Measurements from ENCODE around the gene KAZN.

Gene KAZN

DNA sequence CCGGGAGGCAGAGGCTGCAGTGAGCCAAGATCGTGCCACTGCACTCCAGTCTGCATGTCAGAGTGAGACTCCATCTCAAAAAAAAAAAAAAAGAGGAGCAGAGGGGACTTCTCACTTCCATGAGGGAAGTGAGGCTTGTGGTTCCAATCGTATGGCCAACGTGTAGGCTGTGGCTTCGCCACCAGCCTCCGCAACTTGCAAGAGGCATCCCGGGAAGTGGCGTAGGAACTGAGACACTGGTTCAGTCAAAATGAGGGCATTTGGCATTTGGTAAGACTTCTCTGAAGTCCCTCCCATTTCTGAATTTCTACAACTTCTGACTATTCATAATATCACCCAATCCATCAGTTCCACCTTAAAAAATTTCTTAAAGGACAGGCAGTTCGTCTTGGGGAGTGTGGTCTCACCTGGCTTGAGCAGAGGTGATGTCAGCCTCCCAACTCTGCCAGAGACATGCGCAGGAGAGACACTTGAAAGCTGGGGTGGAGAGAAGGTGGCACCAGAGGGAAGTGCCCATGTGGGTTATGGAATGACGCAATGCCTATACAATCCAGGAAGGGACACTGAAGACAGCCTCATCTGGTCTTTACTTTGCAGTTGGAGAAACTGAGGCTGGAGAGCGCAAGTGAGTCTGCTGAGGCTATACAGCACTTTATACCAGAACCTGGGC lies 17.2 kb downstream of the KAZN start:
- peak; percentile 88 for DNase-seq

DNA sequence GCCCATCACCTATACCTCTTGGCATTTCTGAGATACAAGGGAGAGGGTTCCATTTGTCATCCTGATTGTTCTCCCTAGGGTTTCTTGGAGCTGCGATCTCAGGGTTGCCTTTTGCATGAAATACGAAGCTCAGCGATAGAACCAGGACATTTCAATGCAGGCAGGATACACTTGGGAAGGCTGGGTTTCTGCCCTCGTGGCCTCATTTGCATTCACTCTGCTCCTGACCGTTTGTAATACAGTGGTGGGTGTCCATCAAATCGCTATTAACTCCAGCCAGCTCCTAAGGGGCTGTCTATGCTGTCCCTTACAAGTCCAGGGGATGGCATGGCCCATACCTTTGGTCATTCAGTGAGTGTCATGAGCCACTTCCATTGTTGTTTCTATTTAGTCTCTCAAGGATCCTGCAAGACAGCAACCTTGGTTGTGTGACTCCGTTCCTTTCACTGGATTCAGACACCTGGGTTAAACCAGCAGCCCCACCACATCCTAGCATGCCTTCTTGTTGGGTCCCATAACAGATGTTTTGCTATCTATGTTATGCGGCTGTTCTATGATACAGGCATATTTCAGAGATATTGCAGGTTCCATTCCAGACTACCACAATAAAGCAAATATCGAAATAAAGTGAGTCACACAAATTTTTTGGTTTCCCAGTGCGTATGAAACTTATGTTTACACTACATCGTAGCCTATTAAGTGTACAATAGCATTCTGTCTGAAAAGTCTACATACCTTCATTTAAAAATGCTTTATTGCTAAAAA lies 18.3 kb downstream of the KAZN start:
- DNase-seq, result no peak

DNA sequence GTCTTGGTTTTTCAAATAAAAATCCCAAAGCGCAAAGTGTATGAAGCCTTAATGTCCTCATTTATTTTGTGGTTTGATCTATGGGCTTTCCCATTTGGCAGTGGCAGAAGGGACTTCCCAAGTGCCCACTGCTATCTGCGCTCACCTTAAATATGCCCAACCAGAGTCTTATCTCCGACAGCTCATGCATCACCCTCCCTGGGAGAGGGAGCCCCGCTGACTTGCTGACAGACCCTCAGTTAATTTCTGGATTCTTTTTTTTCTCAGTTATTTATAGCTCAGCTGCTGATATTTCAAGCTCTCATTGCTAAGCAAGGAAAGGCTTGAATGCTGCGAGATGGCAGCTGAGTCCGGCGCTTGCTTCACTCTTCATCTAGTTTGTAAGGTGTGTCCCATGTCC lies 19.3 kb downstream of the KAZN start:
- DNase-seq, result no peak

DNA sequence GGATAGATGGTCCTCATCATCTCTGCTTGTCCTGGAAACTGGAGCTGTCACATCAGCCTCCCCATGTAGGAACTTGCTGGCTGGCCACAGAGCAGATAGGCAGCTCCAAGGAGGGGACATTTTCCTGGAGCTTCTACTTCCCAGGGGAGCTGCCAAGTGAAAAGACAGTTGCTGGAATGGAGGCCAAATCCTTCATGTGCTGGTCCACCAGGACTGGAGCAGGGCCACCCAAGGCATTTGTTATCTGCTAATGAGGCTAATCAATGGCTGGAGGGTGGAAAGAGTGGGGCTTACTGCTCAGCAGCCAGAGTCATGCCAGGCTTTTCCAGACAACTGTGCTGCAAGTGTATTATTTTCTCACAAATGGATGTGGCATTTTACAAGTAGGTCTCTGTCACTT lies 22.5 kb downstream of the KAZN start:
- no peak for DNase-seq

DNA sequence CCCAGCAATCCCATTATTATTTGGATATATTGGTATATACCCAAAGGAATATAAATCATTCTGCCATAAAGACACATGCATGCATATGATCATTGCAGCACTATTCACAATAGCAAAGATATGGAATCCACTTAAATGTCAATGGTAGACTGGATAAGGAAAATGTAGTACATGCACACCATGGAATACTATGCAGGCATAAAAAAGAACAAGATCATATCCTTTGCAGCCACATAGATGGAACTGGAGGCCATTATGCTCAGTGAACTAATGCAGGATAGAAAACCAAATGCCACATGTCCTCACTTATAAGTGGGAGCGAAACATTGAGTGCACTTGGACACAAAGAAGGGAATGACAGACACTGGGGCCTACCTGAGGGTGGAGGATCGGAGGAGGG lies 24.6 kb downstream of the KAZN start:
- DNase-seq, result no peak

DNA sequence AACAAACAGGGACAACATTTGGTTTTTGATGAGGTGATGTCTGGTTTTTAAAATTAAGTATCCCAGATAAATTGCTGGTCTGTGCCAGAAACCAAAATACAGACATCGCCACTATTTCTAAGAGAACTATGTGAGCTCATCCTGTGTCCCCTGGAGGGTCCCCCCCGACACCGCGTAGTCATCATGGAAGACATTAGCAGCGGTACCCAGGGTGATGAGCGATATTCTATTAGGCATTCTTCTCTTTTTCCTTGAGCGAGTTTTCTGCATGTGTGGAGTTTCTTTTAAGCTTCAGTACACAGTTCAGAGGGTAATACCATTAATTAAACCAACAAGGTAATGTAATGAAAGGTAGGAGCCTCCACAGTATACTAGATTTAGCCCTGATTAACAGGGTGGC lies 26.5 kb downstream of the KAZN start:
- no peak for DNase-seq

DNA sequence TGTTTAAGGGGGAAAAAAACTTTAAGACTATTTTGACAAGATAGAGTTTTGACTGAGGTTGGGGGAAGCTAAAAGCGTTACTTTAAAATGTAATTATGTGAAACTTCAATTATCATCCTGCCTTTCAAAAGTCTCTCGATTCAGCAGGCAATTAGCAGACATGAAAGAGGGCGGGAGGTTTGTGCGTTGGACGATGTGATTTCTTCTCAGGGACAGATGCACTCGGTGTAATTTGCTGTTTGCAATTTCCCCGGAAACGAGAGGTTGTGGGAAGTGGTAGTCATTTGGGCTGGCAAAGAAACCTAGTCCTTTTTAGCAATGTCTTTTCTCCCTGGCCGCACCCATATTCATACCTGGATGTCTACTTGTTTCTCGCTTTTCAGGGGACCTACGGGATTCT lies 27.1 kb downstream of the KAZN start:
- DNase-seq, result no peak

DNA sequence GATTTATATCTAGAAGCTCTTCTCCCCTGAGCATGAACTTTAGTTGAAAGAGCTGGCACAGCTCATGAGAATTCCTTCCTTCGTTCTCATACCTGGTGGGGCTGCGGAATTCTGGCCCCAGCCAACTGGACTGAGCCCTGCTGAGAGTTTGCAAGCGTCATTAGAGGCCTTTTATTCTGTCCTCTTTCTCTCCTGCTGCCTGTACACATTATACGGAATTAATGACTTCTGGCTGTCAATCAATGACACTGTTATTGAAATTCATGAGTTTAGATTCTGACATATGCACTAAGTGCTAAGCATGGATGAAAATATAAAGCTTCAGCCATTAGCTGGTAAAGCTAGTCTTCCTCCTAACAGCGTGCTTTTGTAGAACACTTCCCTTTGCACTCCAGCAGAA lies 27.5 kb downstream of the KAZN start:
- no peak for DNase-seq

DNA sequence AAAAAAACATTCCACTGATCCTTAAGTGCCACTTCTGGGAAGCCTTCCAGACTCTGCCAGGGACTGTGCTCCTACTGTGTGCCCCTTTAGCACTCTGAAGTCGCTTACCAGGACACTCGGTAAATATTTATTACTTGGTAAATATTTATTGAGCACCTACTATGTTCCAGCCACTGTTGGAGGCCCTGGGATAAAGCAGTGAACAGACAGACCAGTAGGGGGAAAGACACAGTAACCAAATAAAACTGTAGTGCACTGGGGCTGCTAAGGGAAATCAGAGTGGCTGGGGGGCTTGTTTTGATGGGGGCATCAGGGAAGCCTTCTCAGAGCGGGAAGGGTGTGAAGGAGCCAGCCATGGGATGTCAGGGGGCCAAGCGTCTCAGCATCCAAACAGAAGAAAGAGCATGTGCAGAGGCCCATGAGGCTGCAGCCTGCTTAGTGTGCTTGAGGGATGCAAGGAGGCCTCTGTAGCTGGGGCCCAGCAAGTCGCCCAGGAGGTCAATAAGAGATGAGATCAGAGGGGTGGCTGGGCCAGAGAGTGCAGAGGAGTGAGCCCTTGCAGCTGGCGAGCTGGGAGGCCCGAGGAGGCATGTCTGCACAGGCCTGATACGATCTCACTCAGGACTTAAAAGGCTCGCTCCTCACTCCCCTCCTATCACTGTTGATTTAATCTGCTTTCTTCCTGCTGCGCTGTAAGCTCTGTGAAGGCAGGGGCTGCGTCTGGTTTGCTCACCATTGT lies 28.6 kb downstream of the KAZN start:
- DNase-seq, result no peak

DNA sequence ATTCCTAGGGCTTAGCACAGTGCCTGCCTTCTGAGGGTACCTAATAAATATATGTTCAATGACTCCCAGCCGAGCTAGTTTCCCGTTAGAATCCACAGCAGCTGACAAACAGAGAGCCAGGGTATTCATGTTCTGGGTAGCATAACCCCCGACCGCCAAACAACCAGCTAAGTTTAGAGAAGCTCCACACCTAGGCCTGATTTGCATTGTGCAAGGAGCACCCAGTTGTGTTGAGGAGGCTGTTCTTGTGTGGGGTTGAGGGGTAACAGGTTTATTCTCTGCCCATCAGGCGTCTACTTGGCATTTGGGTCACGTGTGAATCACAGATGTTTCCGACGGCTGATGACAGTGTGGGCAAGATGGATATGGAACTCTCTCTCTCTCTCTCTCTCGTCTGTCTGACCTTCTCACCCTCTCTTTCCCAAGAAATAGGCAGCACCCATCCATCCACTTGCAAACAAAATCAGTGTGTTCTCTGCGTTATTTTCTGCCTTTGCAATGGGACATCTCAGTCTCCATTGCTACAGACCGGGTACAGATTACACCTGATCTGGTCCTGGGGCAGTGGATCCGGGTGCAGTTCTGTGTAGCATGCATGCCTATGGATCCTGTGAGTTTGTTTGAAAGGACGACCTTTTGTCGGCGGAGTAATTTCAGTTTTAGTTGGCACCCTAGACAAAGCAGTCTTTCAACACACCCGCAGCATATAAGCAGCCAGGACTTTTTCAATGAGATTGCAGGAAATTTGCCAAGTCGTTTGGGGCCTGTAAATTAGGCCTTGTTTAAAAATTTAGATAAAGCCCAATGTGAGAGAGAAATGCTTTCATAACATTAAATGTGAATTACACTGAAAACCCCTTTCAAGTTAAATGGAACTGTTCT lies 29.4 kb downstream of the KAZN start:
- DNase-seq, result no peak

DNA sequence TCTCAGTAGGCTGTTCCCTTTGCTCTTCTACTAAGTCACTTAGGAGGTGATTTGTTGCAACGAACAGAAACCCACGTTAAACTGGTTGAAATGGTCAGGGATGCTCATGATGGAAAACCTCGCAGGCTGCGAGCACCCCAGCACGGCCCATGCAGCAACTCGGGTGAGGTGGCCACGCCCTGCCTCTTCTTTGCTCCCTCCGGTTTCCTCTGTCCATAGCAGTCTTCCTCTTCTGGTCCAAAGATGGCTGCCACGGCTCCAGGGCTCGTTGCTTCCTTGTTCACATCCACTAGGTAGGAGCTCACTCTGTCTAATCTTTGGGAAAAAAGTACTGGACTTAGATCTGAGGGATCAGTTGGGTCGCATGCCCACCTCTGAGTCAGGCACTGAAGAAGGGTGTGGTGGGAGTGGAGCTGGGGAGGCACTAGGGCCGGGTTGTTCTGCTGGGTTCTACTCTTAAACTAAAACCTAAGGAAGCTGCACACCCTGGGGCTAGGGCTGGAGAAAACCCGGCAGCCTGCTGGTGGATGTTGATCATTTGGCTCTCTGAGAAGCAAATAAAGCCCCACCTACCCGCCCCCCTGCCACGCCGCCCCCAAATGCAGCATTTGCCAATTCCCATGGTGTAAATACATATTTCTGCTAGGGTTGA lies 31.0 kb downstream of the KAZN start:
- no peak for DNase-seq

DNA sequence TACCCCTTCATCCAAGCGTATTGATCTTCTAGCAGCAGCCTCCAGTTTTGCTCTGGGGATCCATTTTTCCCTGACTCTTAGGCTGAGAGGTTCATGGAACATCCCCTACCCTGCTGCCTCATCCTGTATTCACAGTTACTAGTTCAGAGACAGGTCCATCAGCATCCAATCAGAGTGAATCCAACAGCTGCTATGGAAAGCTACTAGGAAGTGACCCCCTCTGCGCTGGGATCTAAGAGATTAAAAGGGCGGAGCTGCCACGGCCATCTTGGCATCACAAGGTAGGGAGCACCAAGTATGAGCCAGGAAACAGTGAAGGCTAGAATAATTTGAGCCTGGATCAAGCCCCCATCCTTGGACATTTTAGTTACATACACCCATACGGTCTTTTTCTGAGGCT lies 32.5 kb downstream of the KAZN start:
- no peak for DNase-seq

DNA sequence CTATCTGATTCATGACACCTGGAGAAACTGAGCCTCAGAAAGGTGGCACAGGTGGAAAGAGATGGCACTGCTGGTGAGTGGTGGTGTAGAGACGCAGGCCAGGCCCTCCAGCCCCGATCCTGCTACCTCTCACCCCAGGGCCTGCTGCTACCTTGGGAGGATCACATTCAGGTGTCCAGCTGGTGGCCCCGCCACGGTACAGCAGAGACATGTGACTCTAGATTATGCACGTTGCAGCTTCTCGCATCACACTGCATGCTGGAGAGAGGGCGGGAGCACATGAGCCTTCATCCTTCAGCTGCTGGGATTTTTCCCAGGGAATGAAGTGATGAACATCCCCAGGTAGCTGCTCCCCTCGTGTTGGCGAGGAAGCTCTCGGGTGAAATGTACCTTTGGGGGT lies 32.9 kb downstream of the KAZN start:
- DNase-seq, result no peak

DNA sequence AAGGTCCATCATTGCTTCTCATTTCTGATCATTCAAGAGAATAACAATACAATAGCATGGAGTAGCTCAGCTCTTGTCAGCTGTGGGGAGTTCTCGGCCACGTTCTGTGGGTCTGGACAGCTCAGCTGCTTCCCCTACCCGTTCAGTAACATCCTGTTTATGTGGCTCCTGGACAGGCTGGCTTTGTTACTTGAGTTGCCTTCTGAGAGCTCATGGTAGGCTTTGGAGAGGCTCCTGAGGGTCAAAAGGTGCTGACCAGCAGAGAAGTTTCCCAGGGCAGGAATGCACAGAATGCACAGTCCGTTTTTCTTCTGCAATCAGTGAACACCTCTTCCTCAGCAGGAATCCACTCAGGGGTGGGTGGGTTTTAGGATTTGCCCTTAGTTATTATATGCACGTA lies 36.0 kb downstream of the KAZN start:
- DNase-seq, result peak; percentile 6

DNA sequence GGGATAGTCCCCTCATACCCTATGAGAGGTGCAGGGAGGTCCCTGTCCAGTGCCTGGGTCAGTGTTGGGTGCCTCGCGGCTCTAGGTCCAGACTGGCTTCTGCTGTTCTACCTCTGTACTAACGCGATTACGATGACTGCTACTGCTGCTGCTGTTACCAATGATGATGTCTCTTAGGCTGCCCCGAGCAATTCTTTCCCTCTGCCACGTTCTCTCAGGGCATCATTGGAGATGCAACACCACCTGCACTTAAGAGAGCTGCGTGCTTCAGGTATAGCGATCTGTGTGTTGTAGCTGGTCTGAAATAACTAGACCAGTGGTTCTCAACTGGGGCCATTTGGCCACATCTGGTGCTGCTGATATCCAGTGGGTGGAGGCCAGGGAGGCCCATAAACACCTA lies 36.9 kb downstream of the KAZN start:
- no peak for DNase-seq

DNA sequence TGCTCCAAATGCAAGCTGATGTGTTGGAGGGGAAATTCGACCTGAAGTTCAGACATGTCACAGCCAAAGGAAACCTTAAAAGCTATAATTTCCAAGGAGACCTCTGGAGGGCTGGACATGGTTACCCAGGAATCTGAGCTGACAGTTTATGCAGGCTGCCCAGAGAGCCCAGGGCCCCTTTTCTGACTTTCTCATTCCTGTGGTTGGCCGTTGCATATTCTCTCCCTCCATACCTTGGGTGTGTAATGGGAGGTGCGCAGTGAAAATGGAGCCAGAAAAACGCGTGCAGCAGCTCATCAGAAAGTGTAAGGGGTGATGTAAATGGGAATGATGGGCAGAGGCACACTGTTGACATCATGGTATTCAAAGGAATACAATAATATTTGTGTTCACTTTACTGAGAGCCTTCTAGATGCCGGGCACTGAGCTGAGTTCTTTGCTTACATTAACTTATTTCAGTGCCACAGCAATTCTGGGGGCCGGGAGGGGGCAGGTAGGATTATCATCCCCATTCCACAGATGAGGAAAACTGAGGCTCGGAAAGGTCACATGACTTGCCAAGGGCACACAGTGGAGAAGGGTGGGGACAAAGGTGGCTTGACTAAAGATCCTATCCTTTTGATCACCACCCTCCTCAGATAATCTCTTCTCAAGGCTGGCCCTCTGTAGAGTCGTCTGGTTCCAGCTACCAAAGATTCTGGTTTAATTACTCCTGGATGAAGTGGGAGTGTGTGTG lies 38.6 kb downstream of the KAZN start:
- DNase-seq, result no peak

DNA sequence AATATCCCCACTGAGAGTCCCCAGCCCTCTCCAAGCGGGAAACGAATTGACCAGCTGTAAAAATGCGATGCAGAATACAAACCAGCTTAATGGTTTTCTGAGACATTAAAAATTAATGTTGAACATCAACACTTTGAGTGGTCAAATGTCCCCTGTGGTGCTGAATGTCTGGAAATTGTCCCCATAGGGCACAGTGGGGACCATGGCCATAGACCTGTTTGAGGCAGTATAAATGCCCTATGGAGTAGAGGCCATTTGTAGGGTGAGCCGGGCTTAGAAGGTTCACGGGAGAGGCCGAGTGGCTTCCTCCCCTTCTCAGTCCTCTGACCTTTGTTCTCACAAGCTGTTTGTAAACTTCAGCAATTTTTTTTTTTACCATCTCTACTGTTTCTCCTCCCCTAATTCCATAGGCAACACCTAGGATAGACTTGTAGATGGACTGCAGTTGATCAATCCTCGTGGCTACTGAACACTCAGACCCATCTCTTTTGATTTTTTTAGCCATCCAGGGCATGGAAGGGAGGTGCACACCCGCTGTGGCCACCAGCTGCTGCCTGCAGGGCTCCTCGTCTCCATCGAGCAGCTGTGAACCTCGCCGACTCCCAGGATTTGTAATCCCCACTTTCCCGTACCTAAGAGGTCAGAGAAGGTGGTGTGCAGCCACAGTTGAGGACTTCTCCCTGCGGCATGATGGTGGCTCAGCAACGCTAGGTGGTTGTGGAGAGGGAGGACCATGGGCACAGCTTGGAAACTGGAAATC lies 41.0 kb downstream of the KAZN start:
- DNase-seq, result no peak

DNA sequence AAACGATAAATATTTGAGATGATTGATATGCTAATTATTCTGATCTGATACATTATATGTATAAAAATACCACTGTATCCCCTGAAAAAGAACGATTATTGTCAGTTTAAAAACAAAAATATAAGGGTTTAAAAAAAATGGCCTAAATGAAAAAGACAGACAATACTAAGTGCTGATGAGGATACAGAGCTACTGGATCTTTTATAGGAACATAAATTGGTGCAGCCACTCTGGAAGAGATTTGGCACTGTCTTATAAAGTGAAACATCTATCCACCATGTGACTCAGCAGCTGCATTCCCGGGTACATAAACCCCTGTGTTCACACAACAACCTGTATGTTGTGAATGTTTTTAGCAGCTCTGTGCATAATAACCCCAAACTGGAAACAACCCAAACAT lies 44.2 kb downstream of the KAZN start:
- DNase-seq, result no peak

DNA sequence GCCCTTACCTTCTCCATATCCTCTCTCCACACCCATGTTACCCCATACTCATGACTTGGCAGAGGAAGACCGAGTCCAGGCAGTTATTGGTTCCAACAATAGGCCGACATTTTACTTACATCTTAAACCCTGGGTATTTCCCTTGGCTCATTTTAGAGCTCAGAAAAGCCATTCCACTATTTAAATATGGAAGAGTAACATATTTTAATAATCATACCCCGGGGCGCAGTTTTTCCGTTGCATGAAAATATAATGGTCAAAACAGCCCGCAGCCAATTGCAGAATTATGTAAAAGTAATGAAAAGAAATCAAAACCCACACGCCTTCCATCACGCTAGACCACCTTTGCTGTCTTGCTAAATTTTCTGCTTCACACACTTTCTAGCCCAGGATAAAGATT lies 48.5 kb downstream of the KAZN start:
- no peak for DNase-seq

DNA sequence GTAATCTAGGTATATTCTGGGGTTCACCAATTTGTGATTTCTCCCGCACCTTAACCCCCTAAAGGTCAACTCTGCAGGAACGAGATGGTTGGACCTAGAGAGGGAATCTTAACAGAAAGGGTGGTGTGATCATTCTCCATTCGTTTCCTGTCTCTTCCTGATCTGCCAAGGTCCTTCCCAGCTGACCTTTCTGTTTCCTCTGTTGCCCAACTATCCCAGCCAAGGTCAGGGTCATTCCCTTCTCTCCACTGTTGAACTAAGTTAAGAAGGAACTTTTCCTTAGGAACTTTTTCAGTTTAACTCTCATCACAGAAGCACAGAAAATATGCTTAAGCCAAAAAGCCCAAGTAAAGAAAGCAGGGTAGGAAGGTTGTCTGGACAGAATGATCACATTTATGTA lies 49.3 kb downstream of the KAZN start:
- no peak for DNase-seq

DNA sequence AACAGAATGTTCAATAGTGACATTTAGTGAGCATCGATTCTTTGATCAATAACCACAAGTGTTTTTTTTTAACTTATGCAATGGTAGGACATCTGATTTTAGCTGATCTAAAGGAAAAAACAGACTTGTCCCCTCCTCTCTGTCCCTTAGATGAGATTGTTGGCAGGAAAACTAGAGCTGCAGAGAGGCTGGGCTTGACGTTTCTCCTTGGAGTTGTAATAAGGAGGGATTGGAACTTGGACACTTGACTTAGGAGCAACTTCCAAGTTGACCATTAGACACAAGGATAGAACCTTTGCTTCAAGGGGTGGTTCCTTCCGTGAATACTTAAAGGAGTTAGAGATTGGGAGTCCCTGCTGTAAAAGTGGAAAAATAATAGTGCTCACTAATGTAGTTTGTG lies 49.9 kb downstream of the KAZN start:
- no peak for DNase-seq

Data from MV-4-11 (cell line).